SK-N-SH treated with all-trans-retinoic acid at 6 μM for 48 hours (cell line): Measurements from ENCODE around the gene ROM1.
A peak's percentile ranks its signal among the peaks of the same experiment; 100 is the strongest.

Experiments used
- ATAC-seq: fragments of 200-7000 bp; cut with Tn5 transposase; 3 replicates; pipeline ENCODE4 v1.9.1; 2020; ENCODE audit warnings: mild to moderate bottlenecking, moderate library complexity
- ARNTL ChIP-seq: fragments of 450-650 bp; formaldehyde crosslinking; IDR thresholded peaks from 2 replicates; pipeline ENCODE4 v1.5.0; 2020; ENCODE audit warnings: low read depth, mild to moderate bottlenecking, moderate library complexity, borderline replicate concordance
- BACH2 ChIP-seq: fragments of 250-450 bp; sonication (Bioruptor Pico); IDR thresholded peaks from 2 replicates; pipeline ENCODE4 v1.9.0; 2021; ENCODE audit warnings: mild to moderate bottlenecking, borderline replicate concordance
- CSDC2 ChIP-seq: fragments of 250-450 bp; sonication (Bioruptor Pico); IDR thresholded peaks from 2 replicates; pipeline ENCODE4 v1.5.0; 2020; ENCODE audit warnings: mild to moderate bottlenecking, moderate library complexity
- ESRRG ChIP-seq: fragments of 250-450 bp; sonication (Bioruptor Pico); IDR thresholded peaks from 2 replicates; pipeline ENCODE4 v1.6.1; 2021; ENCODE audit warnings: mild to moderate bottlenecking
- GLIS3 ChIP-seq: fragments of 250-450 bp; sonication (Bioruptor Pico); IDR thresholded peaks from 2 replicates; pipeline ENCODE4 v1.5.0; 2020; ENCODE audit warnings: mild to moderate bottlenecking, moderate library complexity
- ISL1 ChIP-seq: fragments of 250-450 bp; sonication (Bioruptor Pico); IDR thresholded peaks from 2 replicates; pipeline ENCODE4 v2.1.2; 2022; ENCODE audit warnings: mild to moderate bottlenecking, moderate library complexity
- OSR1 ChIP-seq: fragments of 250-450 bp; sonication (Bioruptor Pico); IDR thresholded peaks from 2 replicates; pipeline ENCODE4 v1.8.0; 2022; ENCODE audit warnings: moderate library complexity, mild to moderate bottlenecking, inconsistent platforms
- PPARA ChIP-seq: fragments of 250-450 bp; sonication (Bioruptor Pico); IDR thresholded peaks from 2 replicates; pipeline ENCODE4 v1.5.0; 2020; ENCODE audit warnings: mild to moderate bottlenecking, borderline replicate concordance
- RARB ChIP-seq: fragments of 250-450 bp; sonication (Bioruptor Pico); IDR thresholded peaks from 2 replicates; pipeline ENCODE4 v1.8.0; 2021; ENCODE audit warnings: mild to moderate bottlenecking, moderate library complexity
- SNAI2 ChIP-seq: fragments of 250-450 bp; sonication (Bioruptor Pico); IDR thresholded peaks from 2 replicates; pipeline ENCODE4 v1.5.0; 2020; ENCODE audit warnings: mild to moderate bottlenecking, moderate library complexity
- TOX ChIP-seq: fragments of 250-450 bp; sonication (Bioruptor Pico); IDR thresholded peaks from 2 replicates; pipeline ENCODE4 v1.8.0; 2021; ENCODE audit warnings: mild to moderate bottlenecking, moderate library complexity, borderline replicate concordance
- ZFP3 ChIP-seq: fragments of 250-450 bp; sonication (Bioruptor Pico); IDR thresholded peaks from 2 replicates; pipeline ENCODE4 v1.5.0; 2020; ENCODE audit warnings: mild to moderate bottlenecking, moderate library complexity
- ZFP30 ChIP-seq: fragments of 450-650 bp; formaldehyde crosslinking; IDR thresholded peaks from 2 replicates; pipeline ENCODE4 v1.5.0; 2022; ENCODE audit warnings: mild to moderate bottlenecking, moderate library complexity
- ZNF70 ChIP-seq: fragments of 450-650 bp; formaldehyde crosslinking; IDR thresholded peaks from 2 replicates; pipeline ENCODE4 v1.5.0; 2020; ENCODE audit warnings: mild to moderate bottlenecking, moderate library complexity
- ZNF8 ChIP-seq: fragments of 450-650 bp; formaldehyde crosslinking; IDR thresholded peaks from 2 replicates; pipeline ENCODE4 v1.5.0; 2020; ENCODE audit warnings: mild to moderate bottlenecking, moderate library complexity
- TF ChIP-seq, protein P1 (sequence below): fragments of 250-450 bp; sonication (Bioruptor Pico); IDR thresholded peaks from 2 replicates; pipeline ENCODE4 v1.5.1; 2021; ENCODE audit warnings: mild to moderate bottlenecking, moderate library complexity
- TF ChIP-seq, protein P2 (sequence below): fragments of 250-450 bp; sonication (Bioruptor Pico); IDR thresholded peaks from 2 replicates; pipeline ENCODE4 v1.8.0; 2020; ENCODE audit warnings: mild to moderate bottlenecking, moderate library complexity, borderline replicate concordance
- TF ChIP-seq, protein P3 (sequence below): fragments of 250-450 bp; sonication (Bioruptor Pico); IDR thresholded peaks from 2 replicates; pipeline ENCODE4 v1.8.0; 2021; ENCODE audit warnings: low read depth, mild to moderate bottlenecking, moderate library complexity, borderline replicate concordance
- TF ChIP-seq, protein P4 (sequence below): fragments of 250-450 bp; sonication (Bioruptor Pico); IDR thresholded peaks from 2 replicates; pipeline ENCODE4 v1.5.1; 2020; ENCODE audit warnings: low read depth, mild to moderate bottlenecking, moderate library complexity
- TF ChIP-seq, protein P5 (sequence below): fragments of 250-450 bp; sonication (Bioruptor Pico); IDR thresholded peaks from 2 replicates; pipeline ENCODE4 v1.5.0; 2020; ENCODE audit warnings: mild to moderate bottlenecking, moderate library complexity

Gene ROM1, protein sequence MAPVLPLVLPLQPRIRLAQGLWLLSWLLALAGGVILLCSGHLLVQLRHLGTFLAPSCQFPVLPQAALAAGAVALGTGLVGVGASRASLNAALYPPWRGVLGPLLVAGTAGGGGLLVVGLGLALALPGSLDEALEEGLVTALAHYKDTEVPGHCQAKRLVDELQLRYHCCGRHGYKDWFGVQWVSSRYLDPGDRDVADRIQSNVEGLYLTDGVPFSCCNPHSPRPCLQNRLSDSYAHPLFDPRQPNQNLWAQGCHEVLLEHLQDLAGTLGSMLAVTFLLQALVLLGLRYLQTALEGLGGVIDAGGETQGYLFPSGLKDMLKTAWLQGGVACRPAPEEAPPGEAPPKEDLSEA

GRCh38 chr11:62612366-62613290 is at the start of gene ROM1, which contains the start of gene EML3:
ROM1 (plus strand) TSS chr11:62613257; CDS start chr11:62613282, 25 bp downstream.
EML3 (minus strand) TSS chr11:62612775; CDS start chr11:62612457, 318 bp downstream.
- ATAC-seq = peak; percentile 78
- no peak for TF ChIP-seq GLIS3 (CRISPR knock-in tag)
- no peak for TF ChIP-seq ZFP3
- TF ChIP-seq TOX (CRISPR knock-in tag) = no peak
- no peak for TF ChIP-seq SNAI2 (CRISPR knock-in tag)
- no peak for TF ChIP-seq BACH2 (CRISPR knock-in tag)
- TF ChIP-seq, protein P1, sequence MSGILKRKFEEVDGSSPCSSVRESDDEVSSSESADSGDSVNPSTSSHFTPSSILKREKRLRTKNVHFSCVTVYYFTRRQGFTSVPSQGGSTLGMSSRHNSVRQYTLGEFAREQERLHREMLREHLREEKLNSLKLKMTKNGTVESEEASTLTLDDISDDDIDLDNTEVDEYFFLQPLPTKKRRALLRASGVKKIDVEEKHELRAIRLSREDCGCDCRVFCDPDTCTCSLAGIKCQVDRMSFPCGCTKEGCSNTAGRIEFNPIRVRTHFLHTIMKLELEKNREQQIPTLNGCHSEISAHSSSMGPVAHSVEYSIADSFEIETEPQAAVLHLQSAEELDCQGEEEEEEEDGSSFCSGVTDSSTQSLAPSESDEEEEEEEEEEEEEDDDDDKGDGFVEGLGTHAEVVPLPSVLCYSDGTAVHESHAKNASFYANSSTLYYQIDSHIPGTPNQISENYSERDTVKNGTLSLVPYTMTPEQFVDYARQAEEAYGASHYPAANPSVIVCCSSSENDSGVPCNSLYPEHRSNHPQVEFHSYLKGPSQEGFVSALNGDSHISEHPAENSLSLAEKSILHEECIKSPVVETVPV (CRISPR knock-in tag) = no peak
- TF ChIP-seq, protein P2, sequence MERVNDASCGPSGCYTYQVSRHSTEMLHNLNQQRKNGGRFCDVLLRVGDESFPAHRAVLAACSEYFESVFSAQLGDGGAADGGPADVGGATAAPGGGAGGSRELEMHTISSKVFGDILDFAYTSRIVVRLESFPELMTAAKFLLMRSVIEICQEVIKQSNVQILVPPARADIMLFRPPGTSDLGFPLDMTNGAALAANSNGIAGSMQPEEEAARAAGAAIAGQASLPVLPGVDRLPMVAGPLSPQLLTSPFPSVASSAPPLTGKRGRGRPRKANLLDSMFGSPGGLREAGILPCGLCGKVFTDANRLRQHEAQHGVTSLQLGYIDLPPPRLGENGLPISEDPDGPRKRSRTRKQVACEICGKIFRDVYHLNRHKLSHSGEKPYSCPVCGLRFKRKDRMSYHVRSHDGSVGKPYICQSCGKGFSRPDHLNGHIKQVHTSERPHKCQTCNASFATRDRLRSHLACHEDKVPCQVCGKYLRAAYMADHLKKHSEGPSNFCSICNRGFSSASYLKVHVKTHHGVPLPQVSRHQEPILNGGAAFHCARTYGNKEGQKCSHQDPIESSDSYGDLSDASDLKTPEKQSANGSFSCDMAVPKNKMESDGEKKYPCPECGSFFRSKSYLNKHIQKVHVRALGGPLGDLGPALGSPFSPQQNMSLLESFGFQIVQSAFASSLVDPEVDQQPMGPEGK = peak; percentile 50

DNA sequence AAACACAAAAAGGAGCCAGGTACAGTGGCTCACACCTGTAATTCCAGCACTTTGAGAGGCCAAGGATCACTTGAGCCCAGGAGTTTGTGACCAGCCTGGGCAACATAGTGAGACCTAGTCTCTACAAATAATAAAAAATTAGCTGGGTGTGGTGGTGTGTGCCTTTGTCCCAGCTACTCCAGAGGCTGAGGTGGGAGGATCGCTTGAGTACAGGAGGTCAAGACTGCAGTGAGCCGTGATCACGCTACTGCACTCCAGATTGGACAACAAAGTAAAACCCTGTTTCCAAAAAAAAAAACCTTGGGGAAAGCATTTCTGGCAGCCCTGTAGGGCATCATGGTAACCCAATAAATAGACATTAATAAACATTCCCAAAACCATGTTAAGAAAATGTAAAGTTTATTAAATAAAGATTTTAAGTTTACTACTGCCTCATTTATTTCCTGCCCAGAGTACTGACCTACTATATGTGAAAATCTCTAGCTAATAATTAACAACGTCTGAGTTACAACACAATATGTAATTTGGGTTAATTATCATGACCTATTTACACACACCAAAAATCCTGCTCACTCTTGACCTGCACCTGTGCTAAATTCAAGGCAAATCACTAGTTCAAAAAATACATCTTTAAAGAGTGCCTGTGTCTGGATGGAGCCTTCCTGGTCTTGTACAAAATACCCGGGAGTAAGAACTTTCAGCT is 47.8 kb upstream of the ROM1 start:
- ATAC-seq = no peak
- TF ChIP-seq OSR1 (CRISPR knock-in tag) = no peak

DNA sequence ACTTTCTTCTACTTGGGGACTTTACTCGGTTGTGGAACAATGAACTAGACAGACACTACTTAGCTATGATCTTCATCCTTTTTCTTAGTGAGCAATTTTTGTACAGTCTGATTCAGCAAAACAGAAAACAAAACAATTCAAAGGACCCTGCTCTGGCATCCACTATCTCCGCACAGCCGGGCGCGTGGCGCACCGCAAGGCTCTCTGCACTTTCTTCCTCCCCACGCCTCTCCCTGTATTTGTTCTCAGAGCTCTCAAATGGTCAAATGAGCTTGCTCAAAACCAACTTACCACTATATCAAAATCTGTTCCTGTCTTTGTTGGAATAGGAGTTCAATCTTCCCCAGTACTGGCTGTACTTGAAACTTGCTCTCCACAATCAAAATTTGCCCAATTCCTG is 46.8 kb upstream of the ROM1 start:
- ATAC-seq = no peak
- TF ChIP-seq ESRRG = no peak
- no peak for TF ChIP-seq CSDC2 (CRISPR knock-in tag)
- TF ChIP-seq ZNF8 (CRISPR knock-in tag) = no peak
- TF ChIP-seq, protein P2 = no peak
- no peak for TF ChIP-seq ISL1 (CRISPR knock-in tag)
- no peak for TF ChIP-seq OSR1 (CRISPR knock-in tag)
- TF ChIP-seq, protein P3, sequence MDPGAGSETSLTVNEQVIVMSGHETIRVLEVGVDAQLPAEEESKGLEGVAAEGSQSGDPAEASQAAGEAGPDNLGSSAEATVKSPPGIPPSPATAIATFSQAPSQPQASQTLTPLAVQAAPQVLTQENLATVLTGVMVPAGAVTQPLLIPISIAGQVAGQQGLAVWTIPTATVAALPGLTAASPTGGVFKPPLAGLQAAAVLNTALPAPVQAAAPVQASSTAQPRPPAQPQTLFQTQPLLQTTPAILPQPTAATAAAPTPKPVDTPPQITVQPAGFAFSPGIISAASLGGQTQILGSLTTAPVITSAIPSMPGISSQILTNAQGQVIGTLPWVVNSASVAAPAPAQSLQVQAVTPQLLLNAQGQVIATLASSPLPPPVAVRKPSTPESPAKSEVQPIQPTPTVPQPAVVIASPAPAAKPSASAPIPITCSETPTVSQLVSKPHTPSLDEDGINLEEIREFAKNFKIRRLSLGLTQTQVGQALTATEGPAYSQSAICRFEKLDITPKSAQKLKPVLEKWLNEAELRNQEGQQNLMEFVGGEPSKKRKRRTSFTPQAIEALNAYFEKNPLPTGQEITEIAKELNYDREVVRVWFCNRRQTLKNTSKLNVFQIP (CRISPR knock-in tag) = no peak
- TF ChIP-seq BACH2 (CRISPR knock-in tag) = no peak
- no peak for TF ChIP-seq ZFP3
- no peak for TF ChIP-seq TOX (CRISPR knock-in tag)
- TF ChIP-seq ZFP30 (CRISPR knock-in tag) = no peak
- TF ChIP-seq RARB (CRISPR knock-in tag) = no peak
- TF ChIP-seq ARNTL (CRISPR knock-in tag) = no peak
- TF ChIP-seq ZNF70 (CRISPR knock-in tag) = no peak
- TF ChIP-seq, protein P1 (CRISPR knock-in tag) = no peak
- TF ChIP-seq PPARA = no peak
- TF ChIP-seq, protein P4, sequence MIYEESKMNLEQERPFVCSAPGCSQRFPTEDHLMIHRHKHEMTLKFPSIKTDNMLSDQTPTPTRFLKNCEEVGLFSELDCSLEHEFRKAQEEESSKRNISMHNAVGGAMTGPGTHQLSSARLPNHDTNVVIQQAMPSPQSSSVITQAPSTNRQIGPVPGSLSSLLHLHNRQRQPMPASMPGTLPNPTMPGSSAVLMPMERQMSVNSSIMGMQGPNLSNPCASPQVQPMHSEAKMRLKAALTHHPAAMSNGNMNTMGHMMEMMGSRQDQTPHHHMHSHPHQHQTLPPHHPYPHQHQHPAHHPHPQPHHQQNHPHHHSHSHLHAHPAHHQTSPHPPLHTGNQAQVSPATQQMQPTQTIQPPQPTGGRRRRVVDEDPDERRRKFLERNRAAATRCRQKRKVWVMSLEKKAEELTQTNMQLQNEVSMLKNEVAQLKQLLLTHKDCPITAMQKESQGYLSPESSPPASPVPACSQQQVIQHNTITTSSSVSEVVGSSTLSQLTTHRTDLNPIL = no peak
- TF ChIP-seq, protein P5, sequence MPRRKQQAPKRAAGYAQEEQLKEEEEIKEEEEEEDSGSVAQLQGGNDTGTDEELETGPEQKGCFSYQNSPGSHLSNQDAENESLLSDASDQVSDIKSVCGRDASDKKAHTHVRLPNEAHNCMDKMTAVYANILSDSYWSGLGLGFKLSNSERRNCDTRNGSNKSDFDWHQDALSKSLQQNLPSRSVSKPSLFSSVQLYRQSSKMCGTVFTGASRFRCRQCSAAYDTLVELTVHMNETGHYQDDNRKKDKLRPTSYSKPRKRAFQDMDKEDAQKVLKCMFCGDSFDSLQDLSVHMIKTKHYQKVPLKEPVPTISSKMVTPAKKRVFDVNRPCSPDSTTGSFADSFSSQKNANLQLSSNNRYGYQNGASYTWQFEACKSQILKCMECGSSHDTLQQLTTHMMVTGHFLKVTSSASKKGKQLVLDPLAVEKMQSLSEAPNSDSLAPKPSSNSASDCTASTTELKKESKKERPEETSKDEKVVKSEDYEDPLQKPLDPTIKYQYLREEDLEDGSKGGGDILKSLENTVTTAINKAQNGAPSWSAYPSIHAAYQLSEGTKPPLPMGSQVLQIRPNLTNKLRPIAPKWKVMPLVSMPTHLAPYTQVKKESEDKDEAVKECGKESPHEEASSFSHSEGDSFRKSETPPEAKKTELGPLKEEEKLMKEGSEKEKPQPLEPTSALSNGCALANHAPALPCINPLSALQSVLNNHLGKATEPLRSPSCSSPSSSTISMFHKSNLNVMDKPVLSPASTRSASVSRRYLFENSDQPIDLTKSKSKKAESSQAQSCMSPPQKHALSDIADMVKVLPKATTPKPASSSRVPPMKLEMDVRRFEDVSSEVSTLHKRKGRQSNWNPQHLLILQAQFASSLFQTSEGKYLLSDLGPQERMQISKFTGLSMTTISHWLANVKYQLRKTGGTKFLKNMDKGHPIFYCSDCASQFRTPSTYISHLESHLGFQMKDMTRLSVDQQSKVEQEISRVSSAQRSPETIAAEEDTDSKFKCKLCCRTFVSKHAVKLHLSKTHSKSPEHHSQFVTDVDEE = no peak
- TF ChIP-seq, all 23 proteins: peak for 0
